Pulmonary artery endothelial cell (primary cell): ENCODE data around the gene MAN2A2. TPM values are rescaled to one million over a fixed set of nuclear protein-coding genes. Genes with fewer than 3 reads are reported as not detected.
"Not testable (repeated sequence)": the region's sequence is repeated elsewhere in the genome, so short reads cannot be mapped to it uniquely, and the experiment has no call there.

Experiments
- DNase-seq: peaks from one replicate; pipeline ENCODE4 v3.0.0-alpha.2; 2011; ENCODE audit warnings: low read depth, low spot score
- total RNA-seq: library from RNA; depleted of rRNA; stranded (reverse); fragments of >200 nt; gene quantifications from 2 replicates; pipeline ENCODE4 v1.2.3, GENCODE V29; 2014

The MAN2A2 gene
- total RNA-seq, 1 donor from 2014 or later: 19.8 TPM

- no peak for DNase-seq
Measured at GRCh38 chr15:90883976-90884718, 19.0 kb upstream of the MAN2A2 start, which contains the start of gene FES. TSS of gene FES (plus strand) at chr15:90884504. CDS start at chr15:90885046, 542 bp downstream.

- DNase-seq: no peak
Measured at GRCh38 chr15:90884719-90885431, 18.2 kb upstream of the MAN2A2 start.

GRCh38 chr15:90885432-90886290 is 17.4 kb upstream of the MAN2A2 start:
- no peak for DNase-seq

- DNase-seq: no peak
Measured at GRCh38 chr15:90886291-90886614, 16.8 kb upstream of the MAN2A2 start.

GRCh38 chr15:90887037-90887481 is 16.0 kb upstream of the MAN2A2 start:
- DNase-seq: no peak

- no peak for DNase-seq
Measured at GRCh38 chr15:90889313-90889730, 13.8 kb upstream of the MAN2A2 start.

- no peak for DNase-seq
Measured at GRCh38 chr15:90889736-90890456, 13.2 kb upstream of the MAN2A2 start.

GRCh38 chr15:90890839-90891238 is 12.3 kb upstream of the MAN2A2 start:
- no peak for DNase-seq

GRCh38 chr15:90891346-90891949 is 11.7 kb upstream of the MAN2A2 start:
- DNase-seq: no peak

GRCh38 chr15:90892023-90892422 is 11.1 kb upstream of the MAN2A2 start:
- no peak for DNase-seq

GRCh38 chr15:90892498-90893174 is 10.5 kb upstream of the MAN2A2 start:
- no peak for DNase-seq

GRCh38 chr15:90893175-90894090 is 9.7 kb upstream of the MAN2A2 start:
- no peak for DNase-seq

GRCh38 chr15:90895571-90896117 is 7.5 kb upstream of the MAN2A2 start:
- DNase-seq: no peak

GRCh38 chr15:90897131-90897655 is 5.9 kb upstream of the MAN2A2 start:
- DNase-seq: not testable (repeated sequence)

- no peak for DNase-seq
Measured at GRCh38 chr15:90901175-90902039, 1.7 kb upstream of the MAN2A2 start.

- peak; percentile 33 for DNase-seq
Measured at GRCh38 chr15:90902040-90902839, 862 bp upstream of the MAN2A2 start.
